Measurements from ENCODE around the gene KRT6B.
"Not testable (repeated sequence)": the region's sequence is repeated elsewhere in the genome, so short reads cannot be mapped to it uniquely, and the experiment has no call there.

DNA sequence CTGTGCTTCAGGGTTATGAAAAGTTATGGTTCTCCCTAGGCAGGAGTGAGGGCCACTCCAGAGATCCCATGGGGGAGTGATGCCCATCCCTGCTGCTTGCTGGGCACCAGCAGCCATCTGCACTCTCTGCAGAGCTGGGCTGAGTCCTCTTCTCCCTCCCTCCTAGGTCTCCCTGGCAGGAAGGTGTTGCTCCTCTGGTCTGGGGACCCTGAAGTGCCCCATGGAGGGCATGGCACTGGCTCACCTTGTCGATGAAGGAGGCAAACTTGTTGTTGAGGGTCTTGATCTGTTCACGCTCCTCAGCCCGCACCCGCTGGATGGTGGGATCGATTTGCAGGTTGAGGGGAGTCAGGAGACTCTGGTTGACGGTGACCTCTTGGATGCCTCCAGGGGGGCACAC, 40.5 kb upstream of the KRT6B start:
- TF ChIP-seq POLR2A (IDR thresholded peaks at IDR 0.05; ENCODE audit: low read length); GATA1 (IDR thresholded peaks at IDR 0.05; ENCODE audit: low read depth, low read length): not testable (repeated sequence)
